ENCODE measurements around the gene CST3.

DNA sequence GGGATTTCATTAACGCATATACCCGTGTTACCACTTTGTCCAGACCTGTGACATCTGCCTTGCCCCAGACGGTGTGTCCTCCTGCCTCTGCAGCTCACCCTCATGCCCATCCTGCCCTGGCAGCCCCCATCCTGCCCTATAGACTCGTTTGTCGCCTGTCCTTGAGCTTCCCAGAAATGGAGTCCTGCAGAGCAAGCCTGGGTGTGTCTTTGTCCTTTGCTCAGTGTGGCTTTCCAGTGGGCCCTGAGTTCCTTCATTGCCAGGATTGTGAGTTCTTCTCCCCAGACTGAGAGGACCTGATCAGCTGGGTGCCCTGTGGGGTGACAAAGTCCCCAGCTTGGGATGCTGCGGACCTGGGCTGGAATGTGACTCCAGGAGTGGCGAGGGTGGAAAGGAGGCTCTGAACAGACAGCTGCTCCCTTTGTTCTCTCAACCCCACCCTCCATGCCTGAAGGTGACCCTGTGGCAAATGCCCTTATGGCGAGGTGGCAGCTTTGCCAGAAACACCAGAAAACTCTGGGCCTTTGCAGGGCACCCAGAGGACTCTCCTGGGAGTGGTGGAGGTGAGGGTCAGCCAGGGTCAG, 2.4 kb upstream of the CST3 start:
- TF ChIP-seq POLR2AphosphoS5 (IDR thresholded peaks at IDR 0.05), result no peak
- TF ChIP-seq, protein P1, sequence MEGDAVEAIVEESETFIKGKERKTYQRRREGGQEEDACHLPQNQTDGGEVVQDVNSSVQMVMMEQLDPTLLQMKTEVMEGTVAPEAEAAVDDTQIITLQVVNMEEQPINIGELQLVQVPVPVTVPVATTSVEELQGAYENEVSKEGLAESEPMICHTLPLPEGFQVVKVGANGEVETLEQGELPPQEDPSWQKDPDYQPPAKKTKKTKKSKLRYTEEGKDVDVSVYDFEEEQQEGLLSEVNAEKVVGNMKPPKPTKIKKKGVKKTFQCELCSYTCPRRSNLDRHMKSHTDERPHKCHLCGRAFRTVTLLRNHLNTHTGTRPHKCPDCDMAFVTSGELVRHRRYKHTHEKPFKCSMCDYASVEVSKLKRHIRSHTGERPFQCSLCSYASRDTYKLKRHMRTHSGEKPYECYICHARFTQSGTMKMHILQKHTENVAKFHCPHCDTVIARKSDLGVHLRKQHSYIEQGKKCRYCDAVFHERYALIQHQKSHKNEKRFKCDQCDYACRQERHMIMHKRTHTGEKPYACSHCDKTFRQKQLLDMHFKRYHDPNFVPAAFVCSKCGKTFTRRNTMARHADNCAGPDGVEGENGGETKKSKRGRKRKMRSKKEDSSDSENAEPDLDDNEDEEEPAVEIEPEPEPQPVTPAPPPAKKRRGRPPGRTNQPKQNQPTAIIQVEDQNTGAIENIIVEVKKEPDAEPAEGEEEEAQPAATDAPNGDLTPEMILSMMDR (IDR thresholded peaks at IDR 0.05), result no peak
- no peak for TF ChIP-seq POLR2A (IDR thresholded peaks at IDR 0.05)
- TF ChIP-seq EP300 (IDR thresholded peaks at IDR 0.05; ENCODE audit: low read depth), result no peak
